Measurements from ENCODE around the gene ELF5. TPM values are rescaled to one million over a fixed set of nuclear protein-coding genes. Genes with fewer than 3 reads are reported as not detected.
A peak's percentile ranks its signal among the peaks of the same experiment; 100 is the strongest.

ELF5 gene
- total RNA-seq, 1 donor from 2014 or later: not detected

GRCh38 chr11:34492806-34493414 lies 20.7 kb downstream of the ELF5 start:
- peak in 1 of 2 donors; percentile 72 for DNase-seq (ENCODE audit: low spot score in 2 of 2)
- no peaks in the 10 kb centered on the region for H3K27me3 ChIP-seq
- no peaks in the 10 kb centered on the region for H3K36me3 ChIP-seq
- no peak overlapping the region for H3K4me3 ChIP-seq
- TF ChIP-seq CTCF (IDR thresholded peaks at IDR 0.05): peak; percentile 19 to 58 (median 39)
- H3K27ac ChIP-seq: no peak overlapping the region
- no peaks in the 10 kb centered on the region for H3K4me1 ChIP-seq
- H3K9me3 ChIP-seq: no peaks in the 10 kb centered on the region
- intact Hi-C loops (cut with DNase I): no loop called here

GRCh38 chr11:34490304-34490703 lies 23.3 kb downstream of the ELF5 start:
- Histone ChIP-seq H3K4me3 (no peak overlapping the region), H3K9me3 (no peaks in the 10 kb centered on the region), H3K36me3 (no peaks in the 10 kb centered on the region), H3K4me1 (no peaks in the 10 kb centered on the region), H3K27me3 (no peaks in the 10 kb centered on the region), H3K27ac (no peak overlapping the region)
- DNase-seq (ENCODE audit: low spot score in 2 of 2): no peak
- intact Hi-C loops (cut with DNase I): no loop called here
- no peak for TF ChIP-seq CTCF (IDR thresholded peaks at IDR 0.05)

GRCh38 chr11:34488855-34489557 lies 24.6 kb downstream of the ELF5 start:
- H3K36me3 ChIP-seq: no peaks in the 10 kb centered on the region
- no peaks in the 10 kb centered on the region for H3K27me3 ChIP-seq
- H3K9me3 ChIP-seq: no peaks in the 10 kb centered on the region
- H3K27ac ChIP-seq: no peak overlapping the region
- TF ChIP-seq CTCF (IDR thresholded peaks at IDR 0.05): no peak
- no peak overlapping the region for H3K4me3 ChIP-seq
- intact Hi-C loops (cut with DNase I): no loop called here
- H3K4me1 ChIP-seq: no peaks in the 10 kb centered on the region
- DNase-seq (ENCODE audit: low spot score in 2 of 2): no peak

GRCh38 chr11:34487430-34487829 lies 26.2 kb downstream of the ELF5 start:
- Histone ChIP-seq H3K27me3 (no peaks in the 10 kb centered on the region), H3K4me3 (no peak overlapping the region), H3K4me1 (no peaks in the 10 kb centered on the region), H3K27ac (no peak overlapping the region), H3K9me3 (no peaks in the 10 kb centered on the region), H3K36me3 (no peaks in the 10 kb centered on the region)
- DNase-seq (ENCODE audit: low spot score in 2 of 2): no peak
- intact Hi-C loops (cut with DNase I): no loop called here
- no peak for TF ChIP-seq CTCF (IDR thresholded peaks at IDR 0.05)

GRCh38 chr11:34483106-34483874 lies 30.3 kb downstream of the ELF5 start:
- intact Hi-C loops (cut with DNase I): no loop called here
- H3K36me3 ChIP-seq: no peaks in the 10 kb centered on the region
- no peak overlapping the region for H3K4me3 ChIP-seq
- no peak overlapping the region for H3K27ac ChIP-seq
- no peaks in the 10 kb centered on the region for H3K4me1 ChIP-seq
- TF ChIP-seq CTCF (IDR thresholded peaks at IDR 0.05): no peak
- no peaks in the 10 kb centered on the region for H3K27me3 ChIP-seq
- no peak for DNase-seq (ENCODE audit: low spot score in 2 of 2)
- no peaks in the 10 kb centered on the region for H3K9me3 ChIP-seq

Data from ascending aorta (tissue), 2 donors.